GM18868 (cell line): ENCODE measurements around the gene REPIN1.
"Not testable (repeated sequence)": the region's sequence is repeated elsewhere in the genome, so short reads cannot be mapped to it uniquely, and the experiment has no call there.

Experiments used
- ATAC-seq: cut with Tn5 transposase; IDR thresholded peaks from one replicate; pipeline ENCODE4 v1.9.1; 2021; ENCODE audit warnings: mild to moderate bottlenecking, moderate library complexity; ENCODE audit not compliant: unreplicated experiment

REPIN1 gene

GRCh38 chr7:150374472-150374871 lies 5.8 kb downstream of the REPIN1 start:
- no peak for ATAC-seq

GRCh38 chr7:150375662-150376521 lies 7.3 kb downstream of the REPIN1 start:
- ATAC-seq, result peak; percentile 24

GRCh38 chr7:150376560-150376959 lies 7.9 kb downstream of the REPIN1 start:
- no peak for ATAC-seq

GRCh38 chr7:150377196-150377595 lies 8.6 kb downstream of the REPIN1 start:
- ATAC-seq, result no peak

GRCh38 chr7:150377635-150378034 lies 9.0 kb downstream of the REPIN1 start:
- no peak for ATAC-seq

GRCh38 chr7:150378115-150378852 lies 9.7 kb downstream of the REPIN1 start:
- no peak for ATAC-seq

GRCh38 chr7:150378853-150379440 lies 10.3 kb downstream of the REPIN1 start, which contains the start of gene ZNF775:
TSS of gene ZNF775 (plus strand) at chr7:150379330. CDS start at chr7:150388471, 9,141 bp downstream.
- peak; percentile 76 for ATAC-seq

GRCh38 chr7:150379441-150380379 lies 11.1 kb downstream of the REPIN1 start:
- ATAC-seq, result peak; percentile 20

GRCh38 chr7:150380463-150380862 lies 11.8 kb downstream of the REPIN1 start:
- peak; percentile 18 for ATAC-seq

GRCh38 chr7:150381096-150381495 lies 12.5 kb downstream of the REPIN1 start:
- ATAC-seq, result no peak

GRCh38 chr7:150381785-150382122 lies 13.1 kb downstream of the REPIN1 start:
- no peak for ATAC-seq

- no peak for ATAC-seq
These were observed 13.7 kb downstream of the REPIN1 start for GRCh38 chr7:150382123-150382843.

- no peak for ATAC-seq
These were observed 14.2 kb downstream of the REPIN1 start for GRCh38 chr7:150382844-150383225.

- no peak for ATAC-seq
These were observed 15.2 kb downstream of the REPIN1 start for GRCh38 chr7:150383710-150384397.

GRCh38 chr7:150384406-150385301 lies 16.0 kb downstream of the REPIN1 start:
- no peak for ATAC-seq

- no peak for ATAC-seq
These were observed 16.7 kb downstream of the REPIN1 start for GRCh38 chr7:150385302-150385723.

GRCh38 chr7:150385884-150386283 lies 17.3 kb downstream of the REPIN1 start:
- not testable (repeated sequence) for ATAC-seq

- no peak for ATAC-seq
These were observed 19.7 kb downstream of the REPIN1 start for GRCh38 chr7:150388306-150388705.
